ENCODE data around the gene SPDYC. TPM values are rescaled to one million over a fixed set of nuclear protein-coding genes. Genes with fewer than 3 reads are reported as not detected.

The SPDYC gene
- total and polyA plus RNA-seq, 2 of the 13 experiments (the other 11 are each of a cell fraction or from before 2014, with no cell fraction given): 0.15 to 0.33 TPM

DNA sequence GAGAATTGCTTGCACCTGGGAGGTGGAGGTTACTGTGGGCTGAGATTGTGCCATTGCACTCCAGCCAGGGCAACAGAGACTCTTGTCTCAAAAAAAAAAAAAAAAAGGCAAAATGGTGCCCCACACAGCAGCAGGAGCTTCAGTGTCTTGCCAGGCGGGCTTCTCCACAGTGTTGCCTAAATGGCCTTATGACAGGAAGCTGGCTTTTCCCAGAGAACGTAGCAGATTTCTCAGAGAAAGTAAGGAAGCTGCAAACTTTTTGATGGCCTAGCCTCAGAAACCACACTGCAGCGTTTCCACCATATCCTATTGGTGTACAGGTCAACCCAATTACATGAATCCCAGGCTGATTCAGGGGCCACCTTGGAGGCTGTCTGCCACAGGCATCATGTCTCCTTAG is 12.7 kb upstream of the SPDYC start (continued):
- TF ChIP-seq ZBTB4 (CRISPR knock-in tag; IDR thresholded peaks at IDR 0.05; ENCODE audit: borderline replicate concordance) (no peak), GFI1 (CRISPR knock-in tag; IDR thresholded peaks at IDR 0.05; ENCODE audit: borderline replicate concordance) (no peak), ZNF891 (CRISPR knock-in tag; IDR thresholded peaks at IDR 0.05) (no peak)

DNA sequence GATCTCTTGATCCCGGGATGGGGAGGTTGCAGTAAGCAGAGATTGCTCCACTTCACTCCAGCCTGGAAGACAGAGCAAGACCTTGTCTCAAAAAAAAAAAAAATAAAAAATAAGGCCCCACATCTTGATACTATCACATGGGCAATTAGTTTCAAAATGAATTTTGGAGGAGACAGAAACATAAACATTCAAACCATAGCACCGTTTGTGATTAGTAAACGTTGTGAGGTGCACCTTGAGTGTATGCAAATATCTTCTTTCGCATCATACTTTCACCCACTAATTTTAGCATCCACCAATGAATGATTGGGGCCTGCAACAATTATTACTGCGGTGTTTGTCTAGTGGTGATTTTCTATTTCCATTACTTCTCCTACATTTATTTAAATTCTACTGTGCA is 11.0 kb upstream of the SPDYC start:
- no peak overlapping the region for H3K9ac ChIP-seq (ENCODE audit: insufficient read depth, low read depth, low read length)
- in situ Hi-C loops (cut with HindIII; ENCODE audit: extremely low pct_ligation_motif_present, low pct_unique_long_range_greater_than_20kb): no loop called here
- no peak overlapping the region for H3K4me3 ChIP-seq (replicated peaks in 1 of 3; ENCODE audit: insufficient read depth in 1 of 3, low read depth in 2 of 3, low read length in 3 of 3)
- FAIRE-seq (no peak), DNase-seq (ENCODE audit: low spot score) (no peak), ATAC-seq (no peak)
- ChIA-PET CTCF (ENCODE audit: low intra/inter-chr PET ratio, low total read pairs) (no interaction called here), POLR2A (no interaction called here)
- no peaks in the 10 kb centered on the region for H3K36me3 ChIP-seq (replicated peaks in 1 of 2; ENCODE audit: control insufficient read depth in 1 of 2, insufficient read depth in 2 of 2, low read length in 2 of 2)
- BruUV-seq (replicated peaks): no TSS peak
- intact Hi-C loops (cut with micrococcal nuclease; ENCODE audit: unreplicated experiment): no loop called here
- H2AFZ ChIP-seq (ENCODE audit: low read length): no peak overlapping the region
- TF ChIP-seq FOXP1 (IDR thresholded peaks at IDR 0.05): no peak
- TF ChIP-seq FOXP1 (CRISPR knock-in tag; IDR thresholded peaks at IDR 0.05): no peak
- TF ChIP-seq SNAI1 (CRISPR knock-in tag; IDR thresholded peaks at IDR 0.05; ENCODE audit: borderline replicate concordance): no peak
- TF ChIP-seq ZNF777 (CRISPR knock-in tag; IDR thresholded peaks at IDR 0.05): no peak
- no peaks in the 10 kb centered on the region for H3K27me3 ChIP-seq (ENCODE audit: control insufficient read depth in 1 of 2, insufficient read depth in 2 of 2, low read length in 2 of 2)
- H3K27ac ChIP-seq (ENCODE audit: extremely low read length, insufficient read depth, low read length): no peak overlapping the region
- no peaks in the 10 kb centered on the region for H3K79me2 ChIP-seq (ENCODE audit: insufficient read depth, low read length)
- H4K20me1 ChIP-seq (ENCODE audit: insufficient read depth, low read length): no peaks in the 10 kb centered on the region
- H3K4me1 ChIP-seq (ENCODE audit: insufficient read depth, low read length): peaks cover 11% of the 10 kb centered on the region
- H3K4me2 ChIP-seq (ENCODE audit: low read depth, low read length): no peak overlapping the region
- 59% methylated on average over 5 of the region's 5 CpGs for WGBS (ENCODE audit: low lambda C conversion rate)
- H3K9me3 ChIP-seq (ENCODE audit: low read length): no peaks in the 10 kb centered on the region

Measured in HepG2 (cell line).